GM12878 (cell line): ENCODE data around the gene OR6C65. TPM values are rescaled to one million over a fixed set of nuclear protein-coding genes. Genes with fewer than 3 reads are reported as not detected.

Source experiments
- polyA plus RNA-seq, 11 experiments: library from polyadenylated mRNA; depleted of rRNA in 4 of 11; unstranded in 6 of 11; stranded (reverse) in 5 of 11; fragments of >200 nt; fragmentation: Nextera tagmentation in 4 of 11; fragmentation: Illumina TruSeq in 1 of 11; extraction: Ambion mirVana in 4 of 11; extraction: Trizol in 1 of 11; gene quantifications; 1 replicate in 1 of 11; 2 replicates in 10 of 11; pipeline versions ENCODE4 v1.2.1 to v1.2.3, GENCODE V29; 2011 to 2016; ENCODE audit warnings: inconsistent platforms in 2 of 11, missing spikeins in 2 of 11, low read depth in 1 of 11
- total RNA-seq, 4 experiments: library from RNA; depleted of rRNA in 3 of 4; stranded (reverse); fragments of >200 nt in 3 of 4; fragmentation: Illumina TruSeq in 1 of 4; extraction: Trizol in 1 of 4; gene quantifications; 2 replicates each; pipeline versions ENCODE4 v1.2.1 to v1.2.3, GENCODE V29; 2013 to 2021

The OR6C65 gene
- total and polyA plus RNA-seq, 10 of the 15 experiments (the other 5 are each of a cell fraction or from before 2014, with no cell fraction given): not detected

Other genes starting within 250 kb of the OR6C65 start
Only the 7 nearest of the 13 such genes appear.
- gene OR6C1, start 86.2 kb upstream of the OR6C65 start, total RNA-seq (2014; rRNA removed): not detected in 2 replicates
- gene OR6C1, start 86.2 kb upstream of the OR6C65 start, total RNA-seq (2014; rRNA removed; fragmentation: Illumina TruSeq; extraction: Trizol): not detected in 2 replicates
- gene OR6C1, start 86.2 kb upstream of the OR6C65 start, total RNA-seq (2021): not detected in 2 replicates
- not detected in 2 replicates for gene OR6C1, start 86.2 kb upstream of the OR6C65 start, polyA plus RNA-seq (2011; rRNA removed)
- not detected in 2 replicates for gene OR6C1, start 86.2 kb upstream of the OR6C65 start, polyA plus RNA-seq (2014; fragmentation: Illumina TruSeq; extraction: Trizol)
- not detected for gene OR6C1, start 86.2 kb upstream of the OR6C65 start, polyA plus RNA-seq (2014; fragmentation: Nextera tagmentation; extraction: Ambion mirVana)
- gene OR6C1, start 86.2 kb upstream of the OR6C65 start, polyA plus RNA-seq (2014; rRNA removed): not detected in 2 replicates
- not detected for gene OR6C1, start 86.2 kb upstream of the OR6C65 start, polyA plus RNA-seq (2016; fragmentation: Nextera tagmentation; extraction: Ambion mirVana)
- not detected in 2 replicates for gene OR6C3, start 69.8 kb upstream of the OR6C65 start, total RNA-seq (2014; rRNA removed)
- gene OR6C3, start 69.8 kb upstream of the OR6C65 start, total RNA-seq (2014; rRNA removed; fragmentation: Illumina TruSeq; extraction: Trizol): not detected in 2 replicates
- gene OR6C3, start 69.8 kb upstream of the OR6C65 start, total RNA-seq (2021): not detected in 2 replicates
- not detected in 2 replicates for gene OR6C3, start 69.8 kb upstream of the OR6C65 start, polyA plus RNA-seq (2011; rRNA removed)
- gene OR6C3, start 69.8 kb upstream of the OR6C65 start, polyA plus RNA-seq (2014; fragmentation: Illumina TruSeq; extraction: Trizol): not detected in 2 replicates
- not detected for gene OR6C3, start 69.8 kb upstream of the OR6C65 start, polyA plus RNA-seq (2014; fragmentation: Nextera tagmentation; extraction: Ambion mirVana)
- not detected in 2 replicates for gene OR6C3, start 69.8 kb upstream of the OR6C65 start, polyA plus RNA-seq (2014; rRNA removed)
- not detected for gene OR6C3, start 69.8 kb upstream of the OR6C65 start, polyA plus RNA-seq (2016; fragmentation: Nextera tagmentation; extraction: Ambion mirVana)
- not detected in 2 replicates for gene OR6C75, start 37.6 kb upstream of the OR6C65 start, total RNA-seq (2014; rRNA removed)
- gene OR6C75, start 37.6 kb upstream of the OR6C65 start, total RNA-seq (2014; rRNA removed; fragmentation: Illumina TruSeq; extraction: Trizol): not detected in 2 replicates
- not detected in 2 replicates for gene OR6C75, start 37.6 kb upstream of the OR6C65 start, total RNA-seq (2021)
- gene OR6C75, start 37.6 kb upstream of the OR6C65 start, polyA plus RNA-seq (2011; rRNA removed): not detected in 2 replicates
- not detected in 2 replicates for gene OR6C75, start 37.6 kb upstream of the OR6C65 start, polyA plus RNA-seq (2014; fragmentation: Illumina TruSeq; extraction: Trizol)
- not detected for gene OR6C75, start 37.6 kb upstream of the OR6C65 start, polyA plus RNA-seq (2014; fragmentation: Nextera tagmentation; extraction: Ambion mirVana)
- not detected in 2 replicates for gene OR6C75, start 37.6 kb upstream of the OR6C65 start, polyA plus RNA-seq (2014; rRNA removed)
- not detected for gene OR6C75, start 37.6 kb upstream of the OR6C65 start, polyA plus RNA-seq (2016; fragmentation: Nextera tagmentation; extraction: Ambion mirVana)
- gene OR6C76, start 25.7 kb downstream of the OR6C65 start, total RNA-seq (2014; rRNA removed): not detected in 2 replicates
- gene OR6C76, start 25.7 kb downstream of the OR6C65 start, total RNA-seq (2014; rRNA removed; fragmentation: Illumina TruSeq; extraction: Trizol): not detected in 2 replicates
- not detected in 2 replicates for gene OR6C76, start 25.7 kb downstream of the OR6C65 start, total RNA-seq (2021)
- gene OR6C76, start 25.7 kb downstream of the OR6C65 start, polyA plus RNA-seq (2011; rRNA removed): not detected in 2 replicates
- gene OR6C76, start 25.7 kb downstream of the OR6C65 start, polyA plus RNA-seq (2014; fragmentation: Illumina TruSeq; extraction: Trizol): not detected in 2 replicates
- not detected for gene OR6C76, start 25.7 kb downstream of the OR6C65 start, polyA plus RNA-seq (2014; fragmentation: Nextera tagmentation; extraction: Ambion mirVana)
- gene OR6C76, start 25.7 kb downstream of the OR6C65 start, polyA plus RNA-seq (2014; rRNA removed): not detected in 2 replicates
- not detected for gene OR6C76, start 25.7 kb downstream of the OR6C65 start, polyA plus RNA-seq (2016; fragmentation: Nextera tagmentation; extraction: Ambion mirVana)
- gene OR6C2, start 43.5 kb downstream of the OR6C65 start, total RNA-seq (2014; rRNA removed): not detected in 2 replicates
- not detected in 2 replicates for gene OR6C2, start 43.5 kb downstream of the OR6C65 start, total RNA-seq (2014; rRNA removed; fragmentation: Illumina TruSeq; extraction: Trizol)
- not detected in 2 replicates for gene OR6C2, start 43.5 kb downstream of the OR6C65 start, total RNA-seq (2021)
- not detected in 2 replicates for gene OR6C2, start 43.5 kb downstream of the OR6C65 start, polyA plus RNA-seq (2011; rRNA removed)
- not detected in 2 replicates for gene OR6C2, start 43.5 kb downstream of the OR6C65 start, polyA plus RNA-seq (2014; fragmentation: Illumina TruSeq; extraction: Trizol)
- not detected for gene OR6C2, start 43.5 kb downstream of the OR6C65 start, polyA plus RNA-seq (2014; fragmentation: Nextera tagmentation; extraction: Ambion mirVana)
- gene OR6C2, start 43.5 kb downstream of the OR6C65 start, polyA plus RNA-seq (2014; rRNA removed): not detected in 2 replicates
- gene OR6C2, start 43.5 kb downstream of the OR6C65 start, polyA plus RNA-seq (2016; fragmentation: Nextera tagmentation; extraction: Ambion mirVana): not detected
- not detected in 2 replicates for gene OR6C70, start 69.6 kb downstream of the OR6C65 start, total RNA-seq (2014; rRNA removed)
- gene OR6C70, start 69.6 kb downstream of the OR6C65 start, total RNA-seq (2014; rRNA removed; fragmentation: Illumina TruSeq; extraction: Trizol): not detected in 2 replicates
- not detected in 2 replicates for gene OR6C70, start 69.6 kb downstream of the OR6C65 start, total RNA-seq (2021)
- not detected in 2 replicates for gene OR6C70, start 69.6 kb downstream of the OR6C65 start, polyA plus RNA-seq (2011; rRNA removed)
- not detected in 2 replicates for gene OR6C70, start 69.6 kb downstream of the OR6C65 start, polyA plus RNA-seq (2014; fragmentation: Illumina TruSeq; extraction: Trizol)
- gene OR6C70, start 69.6 kb downstream of the OR6C65 start, polyA plus RNA-seq (2014; fragmentation: Nextera tagmentation; extraction: Ambion mirVana): not detected
- gene OR6C70, start 69.6 kb downstream of the OR6C65 start, polyA plus RNA-seq (2014; rRNA removed): not detected in 2 replicates
- gene OR6C70, start 69.6 kb downstream of the OR6C65 start, polyA plus RNA-seq (2016; fragmentation: Nextera tagmentation; extraction: Ambion mirVana): not detected
- gene OR6C68, start 91.8 kb downstream of the OR6C65 start, total RNA-seq (2014; rRNA removed): not detected in 2 replicates
- gene OR6C68, start 91.8 kb downstream of the OR6C65 start, total RNA-seq (2014; rRNA removed; fragmentation: Illumina TruSeq; extraction: Trizol): not detected in 2 replicates
- not detected in 2 replicates for gene OR6C68, start 91.8 kb downstream of the OR6C65 start, total RNA-seq (2021)
- gene OR6C68, start 91.8 kb downstream of the OR6C65 start, polyA plus RNA-seq (2011; rRNA removed): not detected in 2 replicates
- not detected in 2 replicates for gene OR6C68, start 91.8 kb downstream of the OR6C65 start, polyA plus RNA-seq (2014; fragmentation: Illumina TruSeq; extraction: Trizol)
- under 1 TPM in 1 of 2 experiments, not detected in 1; 0.10 TPM for gene OR6C68, start 91.8 kb downstream of the OR6C65 start, polyA plus RNA-seq (2014; fragmentation: Nextera tagmentation; extraction: Ambion mirVana)
- not detected in 2 replicates for gene OR6C68, start 91.8 kb downstream of the OR6C65 start, polyA plus RNA-seq (2014; rRNA removed)
- gene OR6C68, start 91.8 kb downstream of the OR6C65 start, polyA plus RNA-seq (2016; fragmentation: Nextera tagmentation; extraction: Ambion mirVana): not detected